Fibroblast of lung (primary cell): ENCODE measurements around the gene ESPN.

Experiments used
- EZH2 ChIP-seq: IDR thresholded peaks from 2 replicates; pipeline ENCODE4 v1.5.1; 2012; ENCODE audit warnings: low read length, control low read depth, mild to moderate bottlenecking; ENCODE audit errors: missing control alignments
- TF ChIP-seq, protein P1 (sequence below), 2 donors: IDR thresholded peaks in 1 of 2; conservative IDR thresholded peaks in 1 of 2; 1 replicate in 1 of 2; 2 replicates in 1 of 2; pipeline ENCODE4 v1.5.1; 2011 to 2012; ENCODE audit warnings: low read length in 2 of 2, control low read depth in 1 of 2, inconsistent platforms in 1 of 2, low read depth in 1 of 2, mild to moderate bottlenecking in 1 of 2

DNA sequence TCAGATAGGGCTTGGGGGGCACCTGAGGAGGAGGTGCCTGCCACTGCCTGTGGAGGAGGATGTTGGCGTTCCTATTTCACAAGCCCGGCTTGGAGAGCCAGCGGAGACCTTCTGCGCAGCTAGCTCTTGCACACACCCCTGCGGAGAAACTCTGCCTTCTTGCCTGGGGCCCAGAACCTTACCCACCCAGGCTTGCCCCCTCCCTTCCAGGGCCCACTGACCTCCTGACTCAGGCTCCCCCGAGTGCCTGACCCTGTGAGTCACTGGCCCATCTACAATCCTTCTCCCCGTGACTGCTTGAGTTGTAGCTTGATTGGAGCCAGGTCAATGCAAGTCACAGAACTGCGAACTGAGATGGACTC, 8.3 kb upstream of the ESPN start:
- TF ChIP-seq, protein P1, sequence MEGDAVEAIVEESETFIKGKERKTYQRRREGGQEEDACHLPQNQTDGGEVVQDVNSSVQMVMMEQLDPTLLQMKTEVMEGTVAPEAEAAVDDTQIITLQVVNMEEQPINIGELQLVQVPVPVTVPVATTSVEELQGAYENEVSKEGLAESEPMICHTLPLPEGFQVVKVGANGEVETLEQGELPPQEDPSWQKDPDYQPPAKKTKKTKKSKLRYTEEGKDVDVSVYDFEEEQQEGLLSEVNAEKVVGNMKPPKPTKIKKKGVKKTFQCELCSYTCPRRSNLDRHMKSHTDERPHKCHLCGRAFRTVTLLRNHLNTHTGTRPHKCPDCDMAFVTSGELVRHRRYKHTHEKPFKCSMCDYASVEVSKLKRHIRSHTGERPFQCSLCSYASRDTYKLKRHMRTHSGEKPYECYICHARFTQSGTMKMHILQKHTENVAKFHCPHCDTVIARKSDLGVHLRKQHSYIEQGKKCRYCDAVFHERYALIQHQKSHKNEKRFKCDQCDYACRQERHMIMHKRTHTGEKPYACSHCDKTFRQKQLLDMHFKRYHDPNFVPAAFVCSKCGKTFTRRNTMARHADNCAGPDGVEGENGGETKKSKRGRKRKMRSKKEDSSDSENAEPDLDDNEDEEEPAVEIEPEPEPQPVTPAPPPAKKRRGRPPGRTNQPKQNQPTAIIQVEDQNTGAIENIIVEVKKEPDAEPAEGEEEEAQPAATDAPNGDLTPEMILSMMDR (conservative IDR thresholded peaks at IDR 0.05 in 1 of 2, IDR thresholded peaks at IDR 0.05 in 1 of 2; ENCODE audit: low read depth in 1 of 2, low read length in 2 of 2), result no peak
- no peak for TF ChIP-seq EZH2
